HepG2 (cell line): ENCODE data around the gene MTHFD1. TPM values are rescaled to one million over a fixed set of nuclear protein-coding genes. Genes with fewer than 3 reads are reported as not detected.

ENCODE experiments used
- ATAC-seq: fragments of 200-7000 bp; cut with Tn5 transposase; 3 replicates; pipeline ENCODE4 v1.9.1; 2020; ENCODE audit warnings: mild to moderate bottlenecking, moderate library complexity
- BruUV-seq: library from RNA; stranded (reverse); fragments of 400-500 nt; replicated peaks from 2 replicates; lab custom pipeline; 2021; lab: Mats Ljungman, UMichigan
- CTCF ChIA-PET: fragments of 300-600 bp; formaldehyde crosslinking; extraction: SDS; loops from one replicate; lab custom pipeline; 2021; ENCODE audit warnings: low total read pairs, inconsistent platforms, low intra/inter-chr PET ratio; lab: Yijun Ruan, JAX
- POLR2A ChIA-PET: fragments of 350-600 bp; sonication (Branson Sonifier 250); formaldehyde crosslinking; loops from one replicate; lab custom pipeline; 2020; ENCODE audit warnings: antibody characterized with exemption, inconsistent platforms; lab: Yijun Ruan, JAX
- DNase-seq: peaks from one replicate; pipeline ENCODE4 v3.0.0-alpha.2; 2015; ENCODE audit warnings: low spot score
- FAIRE-seq: peaks from 3 replicates; lab custom pipeline; 2011; peaks lifted over from hg19 to GRCh38; lab: Jason Lieb, UNC
- H2AFZ ChIP-seq: one replicate; pipeline ENCODE4 v1.6.1; 2011; ENCODE audit warnings: low read length, inconsistent platforms
- H3K27ac ChIP-seq: fragments of 300-600 bp; 3 replicates; pipeline ENCODE4 v1.8.0; 2011; ENCODE audit warnings: mixed run types, mild to moderate bottlenecking, mixed read lengths, low read length, inconsistent platforms; ENCODE audit not compliant: insufficient read depth; ENCODE audit errors: extremely low read length
- H3K27me3 ChIP-seq, 2 experiments: fragments of 200-600 bp in 1 of 2; 2 replicates in 1 of 2; 3 replicates in 1 of 2; pipeline versions ENCODE4 v1.6.0 to v1.8.0; 2011; ENCODE audit warnings: low read length in 2 of 2, mild to moderate bottlenecking in 2 of 2, moderate library complexity in 2 of 2, inconsistent platforms in 1 of 2; ENCODE audit not compliant: insufficient read depth in 2 of 2, control insufficient read depth in 1 of 2
- H3K36me3 ChIP-seq, 2 experiments: fragments of 200-600 bp in 1 of 2; replicated peaks in 1 of 2; 2 replicates in 1 of 2; 3 replicates in 1 of 2; pipeline versions ENCODE4 v1.5.1 to v1.8.0; 2011; ENCODE audit warnings: low read length in 2 of 2, inconsistent platforms in 1 of 2; ENCODE audit not compliant: insufficient read depth in 2 of 2, control insufficient read depth in 1 of 2
- H3K4me1 ChIP-seq: 2 replicates; pipeline ENCODE4 v1.5.1; 2012; ENCODE audit warnings: low read length, inconsistent platforms; ENCODE audit not compliant: insufficient read depth
- H3K4me2 ChIP-seq: 2 replicates; pipeline ENCODE4 v1.6.0; 2011; ENCODE audit warnings: low read depth, low read length, inconsistent platforms
- H3K4me3 ChIP-seq, 3 experiments: fragments of 200-600 bp in 1 of 3; sonication (generic), shearing (Covaris generic) in 1 of 3; replicated peaks in 1 of 3; 2 replicates each; pipeline ENCODE4 v1.5.1; 2011 to 2016; ENCODE audit warnings: low read length in 3 of 3, inconsistent platforms in 2 of 3, low read depth in 2 of 3, mild to moderate bottlenecking in 2 of 3, control low read depth in 1 of 3, mixed read lengths in 1 of 3; ENCODE audit not compliant: insufficient read depth in 1 of 3
- H3K79me2 ChIP-seq: one replicate; pipeline ENCODE4 v1.6.1; 2011; ENCODE audit warnings: low read length, inconsistent platforms; ENCODE audit not compliant: insufficient read depth
- H3K9ac ChIP-seq: 2 replicates; pipeline ENCODE4 v1.6.0; 2011; ENCODE audit warnings: mild to moderate bottlenecking, low read depth, low read length, inconsistent platforms; ENCODE audit not compliant: insufficient read depth
- H3K9me3 ChIP-seq: 2 replicates; pipeline ENCODE4 v1.5.1; 2012; ENCODE audit warnings: mild to moderate bottlenecking, low read length
- H4K20me1 ChIP-seq: 2 replicates; pipeline ENCODE4 v1.6.0; 2011; ENCODE audit warnings: inconsistent platforms, mild to moderate bottlenecking, low read length, moderate library complexity; ENCODE audit not compliant: insufficient read depth
- DZIP1 ChIP-seq: sonication (generic); formaldehyde crosslinking; IDR thresholded peaks from 2 replicates; pipeline ENCODE4 v1.5.0; 2020; ENCODE audit warnings: mild to moderate bottlenecking, missing genetic modification reagents
- NFATC3 ChIP-seq: sonication (generic); formaldehyde crosslinking; IDR thresholded peaks from 2 replicates; pipeline ENCODE4 v1.5.1; 2020; ENCODE audit warnings: mild to moderate bottlenecking, missing genetic modification reagents
- PAWR ChIP-seq: sonication (generic); formaldehyde crosslinking; IDR thresholded peaks from 2 replicates; pipeline ENCODE4 v1.4.0; 2020; ENCODE audit warnings: missing genetic modification reagents, mild to moderate bottlenecking, borderline replicate concordance
- SATB2 ChIP-seq: sonication (generic); formaldehyde crosslinking; IDR thresholded peaks from 2 replicates; pipeline ENCODE4 v1.5.0; 2020; ENCODE audit warnings: missing genetic modification reagents
- ZNF225 ChIP-seq: sonication (generic); formaldehyde crosslinking; IDR thresholded peaks from 2 replicates; pipeline ENCODE4 v1.4.0; 2020; ENCODE audit warnings: mild to moderate bottlenecking, missing genetic modification reagents
- ZNF597 ChIP-seq: sonication (generic); formaldehyde crosslinking; IDR thresholded peaks from 2 replicates; pipeline ENCODE4 v1.5.0; 2020; ENCODE audit warnings: missing genetic modification reagents
- ZNF749 ChIP-seq: sonication (generic); formaldehyde crosslinking; IDR thresholded peaks from 2 replicates; pipeline ENCODE4 v1.8.0; 2022; ENCODE audit warnings: mild to moderate bottlenecking, missing genetic modification reagents, moderate library complexity, borderline replicate concordance
- WGBS: methylation state at CpG from one replicate; pipeline ENCODE4 v1.1.6; 2017; ENCODE audit warnings: low lambda C conversion rate; 5-methylcytosine and 5-hydroxymethylcytosine counted together
- in situ Hi-C: cut with HindIII; loops from 2 replicates; pipeline ENCODE4 v1.10.0; 2017; ENCODE audit warnings: low pct_unique_long_range_greater_than_20kb; ENCODE audit not compliant: extremely low pct_ligation_motif_present
- intact Hi-C: fragments of 100-400 bp; cut with micrococcal nuclease; formaldehyde crosslinking; loops from one replicate; pipeline ENCODE4 v1.10.0; 2022; ENCODE audit not compliant: unreplicated experiment
- polyA plus RNA-seq, 8 experiments: library from polyadenylated mRNA; depleted of rRNA in 3 of 8; stranded (reverse) in 7 of 8; unstranded in 1 of 8; fragments of >200 nt; fragmentation: Illumina TruSeq in 4 of 8; extraction: Trizol in 4 of 8; gene quantifications; 2 replicates each; pipeline versions ENCODE4 v1.2.1 to v1.2.3, GENCODE V29; 2011 to 2016; ENCODE audit warnings: low read depth in 4 of 8, missing spikeins in 1 of 8, mixed read lengths in 1 of 8; ENCODE audit not compliant: insufficient read depth in 1 of 8
- total RNA-seq, 5 experiments: library from RNA; depleted of rRNA; stranded (reverse); fragments of >200 nt; fragmentation: Illumina TruSeq; extraction: Trizol; gene quantifications; 2 replicates each; pipeline ENCODE4 v1.2.3, GENCODE V29; 2016; ENCODE audit warnings: low read depth in 1 of 5

MTHFD1 gene
- total and polyA plus RNA-seq, 2 of the 13 experiments (the other 11 are each of a cell fraction or from before 2014, with no cell fraction given): 31.0 to 106 TPM

GRCh38 chr14:64419003-64419402 lies 30.9 kb downstream of the MTHFD1 start (continued):
- TF ChIP-seq SATB2 (no peak), PAWR (CRISPR knock-in tag) (no peak), DZIP1 (no peak)
- TF ChIP-seq, all 625 proteins: peak for 0

- H3K9ac ChIP-seq: no peak overlapping the region
- FAIRE-seq (no peak), DNase-seq (no peak), ATAC-seq (no peak)
- H3K9me3 ChIP-seq: no peaks in the 10 kb centered on the region
- in situ Hi-C loops (no loop called here), intact Hi-C loops (no loop called here)
- CTCF ChIA-PET: no interaction called here
- H2AFZ ChIP-seq: no peak overlapping the region
- 94% methylated on average over 8 of the region's 8 CpGs for WGBS
- no peaks in the 10 kb centered on the region for H3K79me2 ChIP-seq
- H3K27me3 ChIP-seq: no peaks in the 10 kb centered on the region
- no peak for TF ChIP-seq ZNF749 (CRISPR knock-in tag)
- no peak for TF ChIP-seq ZNF225 (CRISPR knock-in tag)
- no peak for TF ChIP-seq ZNF597 (CRISPR knock-in tag)
- TF ChIP-seq NFATC3 (CRISPR knock-in tag): no peak
- BruUV-seq: no TSS peak
- no peaks in the 10 kb centered on the region for H3K4me1 ChIP-seq
- no peak overlapping the region for H3K4me3 ChIP-seq
- no peak overlapping the region for H3K4me2 ChIP-seq
- H3K36me3 ChIP-seq: peaks cover 21 to 75% of the 10 kb centered on the region in 2 experiments
- H4K20me1 ChIP-seq: no peaks in the 10 kb centered on the region
- POLR2A ChIA-PET: no interaction called here
- no peak overlapping the region for H3K27ac ChIP-seq
These were observed 33.0 kb downstream of the MTHFD1 start for GRCh38 chr14:64421166-64421565.
